GM18499 (cell line): ENCODE results near the gene TTLL11.

Experiments
- ATAC-seq: cut with Tn5 transposase; IDR thresholded peaks from one replicate; pipeline ENCODE4 v1.9.1; 2021; ENCODE audit warnings: moderate number of reproducible peaks; ENCODE audit not compliant: insufficient read depth, unreplicated experiment

The TTLL11 gene

GRCh38 chr9:122056484-122056883, 36.6 kb downstream of the TTLL11 start:
- ATAC-seq = no peak

DNA sequence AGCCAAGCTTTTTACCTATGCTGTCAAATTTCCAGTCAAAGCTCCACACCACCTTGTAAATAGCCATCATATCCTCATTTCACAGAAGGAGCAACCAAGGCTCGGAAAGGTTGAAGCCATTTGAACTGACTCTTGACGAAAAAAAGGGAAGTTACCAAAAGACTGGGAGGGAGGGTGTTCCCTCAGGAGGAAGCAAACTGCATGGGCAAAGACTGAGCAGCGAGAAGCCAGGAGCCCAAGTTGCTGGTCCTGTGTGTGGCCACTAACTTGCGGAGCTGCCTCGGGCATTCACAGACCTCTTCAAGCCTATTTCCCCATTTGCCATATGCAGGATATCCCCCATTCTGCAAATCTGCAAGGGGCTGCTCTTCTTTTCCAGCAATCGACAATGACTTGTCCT, 37.4 kb downstream of the TTLL11 start:
- ATAC-seq = no peak

DNA sequence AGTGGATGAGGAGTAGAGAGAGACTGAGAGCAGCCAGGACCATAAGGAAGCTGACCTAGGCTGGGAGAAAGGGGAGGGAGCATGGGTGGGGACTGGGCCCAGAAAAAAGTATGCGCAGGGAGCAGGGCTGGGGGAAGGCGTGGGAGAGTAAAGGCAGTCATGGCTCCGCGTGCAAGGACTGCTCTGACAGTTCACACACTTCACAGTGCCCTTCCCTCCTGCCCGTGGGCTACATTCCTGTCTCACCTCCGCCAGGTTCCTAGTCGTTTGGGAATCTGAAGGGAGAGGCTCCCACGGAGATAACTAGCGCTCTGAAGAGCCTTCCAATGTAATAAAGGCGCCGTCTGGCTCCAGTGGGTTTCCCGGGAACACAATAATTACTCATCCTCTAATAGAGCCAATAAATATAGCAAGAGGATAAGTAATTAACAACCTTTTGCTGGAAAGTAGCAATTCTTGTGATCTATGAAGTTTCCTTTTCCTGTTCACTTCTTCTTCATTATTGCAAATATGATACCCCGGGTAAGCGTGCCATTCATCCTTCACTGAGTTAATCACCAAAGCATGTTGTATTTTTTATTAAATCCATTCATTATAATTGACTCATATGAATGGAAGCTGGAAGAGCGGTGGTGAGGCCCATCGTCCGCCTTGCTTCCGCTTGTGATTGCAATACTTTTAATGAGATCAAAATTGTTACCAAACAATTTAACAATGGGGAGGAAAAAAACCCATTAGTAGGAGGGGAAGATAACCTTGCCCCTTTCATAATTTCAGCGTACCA, 39.3 kb downstream of the TTLL11 start:
- ATAC-seq = no peak

DNA sequence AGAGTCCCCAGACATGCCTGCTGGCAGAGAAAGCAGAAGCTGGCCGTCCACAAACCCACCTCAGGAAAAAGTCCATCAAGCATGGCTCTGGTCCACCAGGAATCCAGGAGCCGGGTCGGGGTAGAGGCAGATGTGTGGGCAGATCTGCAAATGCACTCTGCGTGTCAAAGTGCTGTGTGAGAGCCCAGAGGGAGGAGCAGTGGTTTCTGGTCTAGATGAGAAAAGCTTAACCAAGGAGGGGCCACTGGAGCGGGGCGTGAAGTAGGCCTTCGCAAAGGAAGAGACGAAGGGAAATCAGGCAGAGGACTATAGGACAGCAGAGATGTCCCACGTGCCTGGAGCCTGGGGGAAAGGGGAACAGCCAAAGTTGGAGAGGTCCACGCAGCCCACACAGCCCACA, 40.0 kb downstream of the TTLL11 start:
- ATAC-seq = no peak

- ATAC-seq = no peak
Measured at GRCh38 chr9:122051351-122052321, 41.5 kb downstream of the TTLL11 start.

- ATAC-seq = no peak
Measured at GRCh38 chr9:122050167-122050566, 42.9 kb downstream of the TTLL11 start.

- no peak for ATAC-seq
Measured at GRCh38 chr9:122042056-122042455, 51.1 kb downstream of the TTLL11 start.

DNA sequence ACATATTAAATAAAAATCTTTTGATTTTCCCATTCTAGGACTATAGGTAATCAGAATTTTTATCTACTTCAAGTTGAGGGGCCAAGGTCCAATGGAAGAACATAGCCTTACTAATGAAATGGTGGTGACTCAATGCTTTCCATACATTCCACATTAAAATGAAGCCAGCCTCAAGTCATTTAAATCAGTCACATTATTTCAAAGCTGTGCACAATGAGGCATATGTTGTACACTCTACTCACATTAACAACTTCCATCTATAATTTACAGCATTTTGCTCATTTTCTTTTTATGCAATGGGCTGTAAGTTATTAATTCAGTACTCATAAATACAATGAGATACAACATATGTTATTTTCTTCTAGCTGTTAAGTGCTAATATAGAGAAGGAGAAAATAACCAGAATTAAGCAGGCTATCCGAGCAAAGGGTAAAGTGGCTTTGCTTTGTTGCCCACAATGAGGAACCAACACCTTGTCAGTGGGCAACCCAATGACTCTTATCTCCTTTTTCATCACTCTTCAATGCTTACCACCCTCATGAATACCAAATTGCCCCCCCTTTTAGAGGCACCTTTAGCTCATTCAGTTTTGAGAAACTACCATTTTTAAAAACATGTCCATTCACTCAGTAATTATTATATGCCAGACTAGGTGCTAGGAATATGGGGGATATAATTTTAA, 52.4 kb downstream of the TTLL11 start:
- ATAC-seq = no peak

- no peak for ATAC-seq
Measured at GRCh38 chr9:122039234-122039633, 53.9 kb downstream of the TTLL11 start.

- ATAC-seq = no peak
Measured at GRCh38 chr9:122036988-122037387, 56.1 kb downstream of the TTLL11 start.

DNA sequence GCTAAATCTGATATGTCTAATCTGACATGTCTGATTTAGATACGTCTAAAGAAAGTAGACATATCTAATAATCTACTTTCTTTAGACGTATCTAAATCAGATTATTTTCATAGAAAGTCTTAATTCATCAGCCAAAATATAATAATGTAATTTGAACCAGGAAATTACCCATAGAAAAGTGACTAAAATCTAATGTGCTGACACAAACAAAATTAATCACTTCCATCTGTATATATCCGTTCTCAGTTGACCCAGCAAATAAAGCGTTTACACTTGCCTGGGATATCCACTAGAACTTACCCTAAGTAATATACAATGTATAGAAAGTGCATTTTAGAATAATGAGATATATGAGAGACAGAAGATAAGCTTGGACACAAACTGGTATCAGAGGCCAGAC, 56.7 kb downstream of the TTLL11 start:
- ATAC-seq = no peak

DNA sequence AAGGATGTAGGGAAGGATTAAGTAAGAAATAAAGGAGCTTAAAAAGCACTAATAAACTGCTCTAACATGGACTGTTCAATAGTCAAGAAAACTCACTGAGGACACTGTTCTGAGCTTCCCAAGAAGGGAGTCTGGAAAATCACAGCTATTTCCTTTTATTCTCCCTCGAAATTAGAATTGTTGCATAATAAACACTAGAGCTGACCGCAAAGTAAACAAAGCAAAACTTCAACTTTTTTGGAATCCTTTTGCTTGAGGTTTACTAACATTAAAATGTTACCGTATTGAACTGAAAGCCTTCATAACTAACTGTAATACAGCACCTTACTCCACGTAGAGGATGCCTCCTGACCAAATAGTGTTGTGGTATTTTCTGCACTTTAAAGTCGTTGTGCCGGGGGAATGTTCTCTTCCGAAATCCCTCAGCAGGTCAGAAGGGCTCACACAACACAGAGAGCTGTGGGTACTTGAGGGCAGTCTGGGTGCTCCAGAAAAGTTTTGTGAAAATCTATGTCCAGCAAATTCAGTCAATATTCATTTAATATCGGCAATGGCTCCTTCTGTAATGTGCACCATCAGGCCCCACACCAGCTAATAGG, 59.2 kb downstream of the TTLL11 start:
- no peak for ATAC-seq

DNA sequence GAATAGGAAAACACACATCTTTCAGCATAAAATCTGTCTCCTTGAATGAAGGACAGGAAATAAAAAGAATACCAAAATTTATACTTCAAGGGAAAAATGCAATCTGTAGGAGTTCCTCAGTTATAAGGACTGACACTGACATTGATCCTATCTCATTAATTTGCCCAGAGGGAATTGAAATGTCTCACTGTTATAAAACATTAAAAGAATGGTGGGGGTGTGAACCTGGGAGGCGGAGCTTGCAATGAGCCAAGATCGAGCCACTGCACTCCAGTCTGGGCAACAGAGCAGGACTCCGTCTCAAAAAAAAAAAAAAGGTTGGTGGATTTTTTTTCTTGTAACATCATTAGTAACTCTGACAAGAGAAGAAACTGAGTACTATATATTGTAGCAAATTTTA, 60.8 kb downstream of the TTLL11 start:
- ATAC-seq = no peak

- no peak for ATAC-seq
Measured at GRCh38 chr9:122031776-122032175, 61.3 kb downstream of the TTLL11 start.

DNA sequence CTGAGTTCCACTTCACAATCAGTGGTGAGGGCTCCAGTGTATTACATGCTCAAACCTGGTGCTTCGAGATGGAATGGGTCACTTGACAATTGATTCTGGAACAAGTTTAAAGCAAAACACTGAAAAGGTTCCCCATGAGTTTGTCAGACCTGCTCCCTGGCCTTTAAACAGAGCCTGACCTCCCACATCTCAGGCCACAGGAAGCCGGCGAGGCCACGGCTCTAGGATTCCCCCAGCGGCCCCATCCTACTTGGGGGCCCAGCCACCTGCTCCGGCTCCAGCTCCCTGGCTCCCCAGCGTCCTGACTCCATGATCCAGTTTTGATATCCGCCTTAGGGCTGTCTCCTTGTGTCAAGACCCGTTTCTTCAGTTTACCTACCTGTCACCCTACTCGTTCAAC, 62.0 kb downstream of the TTLL11 start:
- no peak for ATAC-seq

GRCh38 chr9:122030357-122030756, 62.8 kb downstream of the TTLL11 start:
- ATAC-seq = no peak

DNA sequence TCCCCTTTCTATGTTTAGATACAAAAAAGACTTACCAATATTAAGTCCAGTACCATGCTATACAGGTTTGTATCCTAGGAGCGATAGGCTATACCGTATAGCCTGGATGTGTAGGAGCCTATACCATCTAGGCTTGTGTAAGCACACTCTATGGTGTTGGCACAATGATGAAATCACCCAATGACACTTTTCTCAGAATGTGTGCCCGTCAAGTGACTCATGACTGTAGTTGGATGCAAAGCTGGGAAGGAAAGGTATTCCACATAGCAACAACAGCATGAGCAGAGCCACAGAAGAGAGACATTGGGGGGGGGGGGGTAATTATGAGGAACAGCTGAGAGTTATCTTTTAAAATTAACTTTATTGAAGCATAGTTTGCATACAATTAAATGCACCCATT, 63.2 kb downstream of the TTLL11 start:
- ATAC-seq = no peak

DNA sequence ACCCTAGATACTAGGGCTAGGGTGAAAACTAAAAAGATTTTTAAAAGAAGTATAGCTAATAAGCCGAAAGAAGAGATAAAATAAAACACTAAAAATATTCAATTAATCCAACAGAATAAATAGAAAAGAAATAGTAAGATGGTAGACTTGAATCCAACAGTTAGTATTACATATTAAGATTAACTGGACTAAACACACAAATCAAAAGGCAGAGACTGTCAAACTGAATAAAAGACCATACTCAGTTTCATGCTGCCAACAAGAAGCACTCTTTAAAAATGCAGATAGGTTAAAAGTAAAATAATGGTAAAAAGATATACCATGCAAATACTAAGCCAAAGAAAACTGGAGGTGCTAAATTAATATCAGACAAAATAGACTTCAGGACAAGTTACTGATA, 65.0 kb downstream of the TTLL11 start:
- no peak for ATAC-seq

DNA sequence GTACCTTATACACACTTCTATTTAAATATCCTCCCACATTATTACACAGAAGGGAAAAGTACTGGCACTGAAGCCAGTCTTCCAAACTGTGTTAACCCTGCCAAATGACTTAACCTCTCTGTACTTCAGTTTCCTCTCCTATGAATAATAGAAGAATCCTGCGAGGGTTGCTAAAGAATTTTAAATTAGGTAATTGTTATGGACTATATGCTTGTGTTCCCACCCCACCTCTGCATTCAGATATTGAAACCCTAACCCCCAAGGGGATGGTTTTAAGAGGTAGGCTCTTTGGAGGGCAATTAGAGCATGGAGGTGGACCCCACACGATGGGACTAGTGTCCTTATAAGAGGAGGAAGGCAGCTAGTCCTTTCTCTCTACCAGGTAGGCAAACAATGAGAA, 72.7 kb downstream of the TTLL11 start:
- ATAC-seq = no peak

GRCh38 chr9:122016744-122017143, 76.4 kb downstream of the TTLL11 start:
- ATAC-seq = no peak
